HepG2 (cell line): Measurements from ENCODE around the gene ACOXL. TPM values are rescaled to one million over a fixed set of nuclear protein-coding genes. Genes with fewer than 3 reads are reported as not detected.

Experiments
- ATAC-seq: fragments of 200-7000 bp; cut with Tn5 transposase; 3 replicates; pipeline ENCODE4 v1.9.1; 2020; ENCODE audit warnings: mild to moderate bottlenecking, moderate library complexity
- BruUV-seq: library from RNA; stranded (reverse); fragments of 400-500 nt; replicated peaks from 2 replicates; lab custom pipeline; 2021; lab: Mats Ljungman, UMichigan
- CTCF ChIA-PET: fragments of 300-600 bp; formaldehyde crosslinking; extraction: SDS; loops from one replicate; lab custom pipeline; 2021; ENCODE audit warnings: low total read pairs, inconsistent platforms, low intra/inter-chr PET ratio; lab: Yijun Ruan, JAX
- POLR2A ChIA-PET: fragments of 350-600 bp; sonication (Branson Sonifier 250); formaldehyde crosslinking; loops from one replicate; lab custom pipeline; 2020; ENCODE audit warnings: antibody characterized with exemption, inconsistent platforms; lab: Yijun Ruan, JAX
- DNase-seq: peaks from one replicate; pipeline ENCODE4 v3.0.0-alpha.2; 2015; ENCODE audit warnings: low spot score
- FAIRE-seq: peaks from 3 replicates; lab custom pipeline; 2011; peaks lifted over from hg19 to GRCh38; lab: Jason Lieb, UNC
- H2AFZ ChIP-seq: one replicate; pipeline ENCODE4 v1.6.1; 2011; ENCODE audit warnings: low read length, inconsistent platforms
- H3K27ac ChIP-seq: fragments of 300-600 bp; 3 replicates; pipeline ENCODE4 v1.8.0; 2011; ENCODE audit warnings: mixed run types, mild to moderate bottlenecking, mixed read lengths, low read length, inconsistent platforms; ENCODE audit not compliant: insufficient read depth; ENCODE audit errors: extremely low read length
- H3K27me3 ChIP-seq, 2 experiments: fragments of 200-600 bp in 1 of 2; 2 replicates in 1 of 2; 3 replicates in 1 of 2; pipeline versions ENCODE4 v1.6.0 to v1.8.0; 2011; ENCODE audit warnings: low read length in 2 of 2, mild to moderate bottlenecking in 2 of 2, moderate library complexity in 2 of 2, inconsistent platforms in 1 of 2; ENCODE audit not compliant: insufficient read depth in 2 of 2, control insufficient read depth in 1 of 2
- H3K36me3 ChIP-seq, 2 experiments: fragments of 200-600 bp in 1 of 2; replicated peaks in 1 of 2; 2 replicates in 1 of 2; 3 replicates in 1 of 2; pipeline versions ENCODE4 v1.5.1 to v1.8.0; 2011; ENCODE audit warnings: low read length in 2 of 2, inconsistent platforms in 1 of 2; ENCODE audit not compliant: insufficient read depth in 2 of 2, control insufficient read depth in 1 of 2
- H3K4me1 ChIP-seq: 2 replicates; pipeline ENCODE4 v1.5.1; 2012; ENCODE audit warnings: low read length, inconsistent platforms; ENCODE audit not compliant: insufficient read depth
- H3K4me2 ChIP-seq: 2 replicates; pipeline ENCODE4 v1.6.0; 2011; ENCODE audit warnings: low read depth, low read length, inconsistent platforms
- H3K4me3 ChIP-seq, 3 experiments: fragments of 200-600 bp in 1 of 3; sonication (generic), shearing (Covaris generic) in 1 of 3; replicated peaks in 1 of 3; 2 replicates each; pipeline ENCODE4 v1.5.1; 2011 to 2016; ENCODE audit warnings: low read length in 3 of 3, inconsistent platforms in 2 of 3, low read depth in 2 of 3, mild to moderate bottlenecking in 2 of 3, control low read depth in 1 of 3, mixed read lengths in 1 of 3; ENCODE audit not compliant: insufficient read depth in 1 of 3
- H3K79me2 ChIP-seq: one replicate; pipeline ENCODE4 v1.6.1; 2011; ENCODE audit warnings: low read length, inconsistent platforms; ENCODE audit not compliant: insufficient read depth
- H3K9ac ChIP-seq: 2 replicates; pipeline ENCODE4 v1.6.0; 2011; ENCODE audit warnings: mild to moderate bottlenecking, low read depth, low read length, inconsistent platforms; ENCODE audit not compliant: insufficient read depth
- H3K9me3 ChIP-seq: 2 replicates; pipeline ENCODE4 v1.5.1; 2012; ENCODE audit warnings: mild to moderate bottlenecking, low read length
- H4K20me1 ChIP-seq: 2 replicates; pipeline ENCODE4 v1.6.0; 2011; ENCODE audit warnings: inconsistent platforms, mild to moderate bottlenecking, low read length, moderate library complexity; ENCODE audit not compliant: insufficient read depth
- FOXO1 ChIP-seq: sonication (generic); formaldehyde crosslinking; IDR thresholded peaks from 2 replicates; pipeline ENCODE4 v1.4.0; 2020; ENCODE audit warnings: missing genetic modification reagents
- RAD21 ChIP-seq: fragments of 450-650 bp; formaldehyde crosslinking; IDR thresholded peaks from 2 replicates; pipeline ENCODE4 v1.5.0; 2020; ENCODE audit warnings: mild to moderate bottlenecking
- SOX13 ChIP-seq, 3 experiments: fragments of 450-650 bp in 1 of 3; sonication (generic) in 1 of 3; formaldehyde crosslinking in 1 of 3; IDR thresholded peaks in 2 of 3; conservative IDR thresholded peaks in 1 of 3; 2 replicates each; pipeline versions ENCODE4 v1.5.0 to v1.6.1; 2016 to 2020; ENCODE audit warnings: antibody characterized with exemption in 1 of 3, mild to moderate bottlenecking in 1 of 3, missing compliant biosample characterization in 1 of 3, missing genetic modification reagents in 1 of 3, moderate library complexity in 1 of 3
- ZNF354B ChIP-seq: sonication (generic); formaldehyde crosslinking; IDR thresholded peaks from 2 replicates; pipeline ENCODE4 v1.8.0; 2022; ENCODE audit warnings: mild to moderate bottlenecking, missing genetic modification reagents
- WGBS: methylation state at CpG from one replicate; pipeline ENCODE4 v1.1.6; 2017; ENCODE audit warnings: low lambda C conversion rate; 5-methylcytosine and 5-hydroxymethylcytosine counted together
- in situ Hi-C: cut with HindIII; loops from 2 replicates; pipeline ENCODE4 v1.10.0; 2017; ENCODE audit warnings: low pct_unique_long_range_greater_than_20kb; ENCODE audit not compliant: extremely low pct_ligation_motif_present
- intact Hi-C: fragments of 100-400 bp; cut with micrococcal nuclease; formaldehyde crosslinking; loops from one replicate; pipeline ENCODE4 v1.10.0; 2022; ENCODE audit not compliant: unreplicated experiment
- polyA plus RNA-seq, 8 experiments: library from polyadenylated mRNA; depleted of rRNA in 3 of 8; stranded (reverse) in 7 of 8; unstranded in 1 of 8; fragments of >200 nt; fragmentation: Illumina TruSeq in 4 of 8; extraction: Trizol in 4 of 8; gene quantifications; 2 replicates each; pipeline versions ENCODE4 v1.2.1 to v1.2.3, GENCODE V29; 2011 to 2016; ENCODE audit warnings: low read depth in 4 of 8, missing spikeins in 1 of 8, mixed read lengths in 1 of 8; ENCODE audit not compliant: insufficient read depth in 1 of 8
- total RNA-seq, 5 experiments: library from RNA; depleted of rRNA; stranded (reverse); fragments of >200 nt; fragmentation: Illumina TruSeq; extraction: Trizol; gene quantifications; 2 replicates each; pipeline ENCODE4 v1.2.3, GENCODE V29; 2016; ENCODE audit warnings: low read depth in 1 of 5
- TF ChIP-seq, protein P1 (sequence below): sonication (generic); formaldehyde crosslinking; IDR thresholded peaks from 2 replicates; pipeline ENCODE4 v1.4.0; 2020; ENCODE audit warnings: missing genetic modification reagents, borderline replicate concordance
- TF ChIP-seq, protein P2 (sequence below): sonication (generic); formaldehyde crosslinking; IDR thresholded peaks from 2 replicates; pipeline ENCODE4 v1.4.0; 2020; ENCODE audit warnings: missing genetic modification reagents
- TF ChIP-seq, protein P3 (sequence below), 2 experiments: sonication (generic) in 1 of 2; formaldehyde crosslinking in 1 of 2; IDR thresholded peaks; 2 replicates each; pipeline versions ENCODE4 v1.4.0 to v1.6.1; 2016 to 2020; ENCODE audit warnings: borderline replicate concordance in 1 of 2, low read depth in 1 of 2, mild to moderate bottlenecking in 1 of 2, missing genetic modification reagents in 1 of 2
- TF ChIP-seq, protein P4 (sequence below): sonication (generic); formaldehyde crosslinking; IDR thresholded peaks from 2 replicates; pipeline ENCODE4 v1.9.0; 2021; ENCODE audit warnings: missing genetic modification reagents, borderline replicate concordance

The ACOXL gene
- total and polyA plus RNA-seq, 2 of the 13 experiments (the other 11 are each of a cell fraction or from before 2014, with no cell fraction given): not detected

DNA sequence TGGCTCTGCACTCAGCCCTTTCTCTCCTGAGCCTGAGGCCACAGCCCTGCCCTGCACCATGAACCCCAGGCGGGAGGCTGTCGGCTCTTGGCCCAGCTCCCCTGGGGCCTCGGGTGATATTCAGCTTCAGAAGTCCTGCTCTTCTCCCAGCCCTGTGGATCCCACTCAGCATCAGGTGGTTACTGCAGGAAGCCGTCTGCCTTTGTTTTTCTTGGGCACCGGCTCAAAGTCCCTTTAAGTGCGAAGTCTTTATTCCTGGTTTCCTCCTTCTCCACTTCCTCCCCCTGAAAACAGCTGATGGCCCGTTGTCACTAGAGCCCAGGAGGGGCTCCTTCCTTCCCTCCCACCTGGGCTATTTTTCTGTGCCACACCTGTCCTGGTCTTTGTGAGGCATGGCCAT, 226.8 kb downstream of the ACOXL start (continued):
- TF ChIP-seq, protein P1, sequence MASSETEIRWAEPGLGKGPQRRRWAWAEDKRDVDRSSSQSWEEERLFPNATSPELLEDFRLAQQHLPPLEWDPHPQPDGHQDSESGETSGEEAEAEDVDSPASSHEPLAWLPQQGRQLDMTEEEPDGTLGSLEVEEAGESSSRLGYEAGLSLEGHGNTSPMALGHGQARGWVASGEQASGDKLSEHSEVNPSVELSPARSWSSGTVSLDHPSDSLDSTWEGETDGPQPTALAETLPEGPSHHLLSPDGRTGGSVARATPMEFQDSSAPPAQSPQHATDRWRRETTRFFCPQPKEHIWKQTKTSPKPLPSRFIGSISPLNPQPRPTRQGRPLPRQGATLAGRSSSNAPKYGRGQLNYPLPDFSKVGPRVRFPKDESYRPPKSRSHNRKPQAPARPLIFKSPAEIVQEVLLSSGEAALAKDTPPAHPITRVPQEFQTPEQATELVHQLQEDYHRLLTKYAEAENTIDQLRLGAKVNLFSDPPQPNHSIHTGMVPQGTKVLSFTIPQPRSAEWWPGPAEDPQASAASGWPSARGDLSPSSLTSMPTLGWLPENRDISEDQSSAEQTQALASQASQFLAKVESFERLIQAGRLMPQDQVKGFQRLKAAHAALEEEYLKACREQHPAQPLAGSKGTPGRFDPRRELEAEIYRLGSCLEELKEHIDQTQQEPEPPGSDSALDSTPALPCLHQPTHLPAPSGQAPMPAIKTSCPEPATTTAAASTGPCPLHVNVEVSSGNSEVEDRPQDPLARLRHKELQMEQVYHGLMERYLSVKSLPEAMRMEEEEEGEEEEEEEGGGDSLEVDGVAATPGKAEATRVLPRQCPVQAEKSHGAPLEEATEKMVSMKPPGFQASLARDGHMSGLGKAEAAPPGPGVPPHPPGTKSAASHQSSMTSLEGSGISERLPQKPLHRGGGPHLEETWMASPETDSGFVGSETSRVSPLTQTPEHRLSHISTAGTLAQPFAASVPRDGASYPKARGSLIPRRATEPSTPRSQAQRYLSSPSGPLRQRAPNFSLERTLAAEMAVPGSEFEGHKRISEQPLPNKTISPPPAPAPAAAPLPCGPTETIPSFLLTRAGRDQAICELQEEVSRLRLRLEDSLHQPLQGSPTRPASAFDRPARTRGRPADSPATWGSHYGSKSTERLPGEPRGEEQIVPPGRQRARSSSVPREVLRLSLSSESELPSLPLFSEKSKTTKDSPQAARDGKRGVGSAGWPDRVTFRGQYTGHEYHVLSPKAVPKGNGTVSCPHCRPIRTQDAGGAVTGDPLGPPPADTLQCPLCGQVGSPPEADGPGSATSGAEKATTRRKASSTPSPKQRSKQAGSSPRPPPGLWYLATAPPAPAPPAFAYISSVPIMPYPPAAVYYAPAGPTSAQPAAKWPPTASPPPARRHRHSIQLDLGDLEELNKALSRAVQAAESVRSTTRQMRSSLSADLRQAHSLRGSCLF (CRISPR knock-in tag): no peak
- TF ChIP-seq RAD21: no peak

DNA sequence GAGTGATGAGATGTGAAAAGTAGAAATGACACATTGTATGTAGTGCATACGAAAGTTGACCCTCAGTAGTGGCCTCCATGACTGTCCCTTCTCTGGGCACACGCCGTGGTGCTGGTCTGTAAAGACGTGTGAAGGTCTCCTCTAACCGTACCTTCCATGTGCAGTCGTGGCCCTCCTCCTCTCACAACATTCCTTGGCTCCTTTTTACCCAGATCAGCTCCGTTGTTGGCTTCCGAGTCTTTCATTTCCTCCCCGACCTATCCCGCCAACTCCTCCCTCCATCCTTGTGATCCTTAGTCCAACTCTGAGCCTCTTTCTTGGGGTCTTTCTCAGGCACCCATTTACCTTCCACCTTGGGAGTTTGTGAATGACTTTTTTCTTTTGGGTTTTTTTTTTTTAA, 227.9 kb downstream of the ACOXL start:
- BruUV-seq: no TSS peak
- Histone ChIP-seq H3K27ac (no peak overlapping the region), H3K9ac (no peak overlapping the region), H3K79me2 (no peaks in the 10 kb centered on the region), H3K36me3 (no peaks in the 10 kb centered on the region), H3K4me1 (no peaks in the 10 kb centered on the region), H4K20me1 (no peaks in the 10 kb centered on the region), H2AFZ (no peak overlapping the region), H3K4me3 (no peak overlapping the region), H3K9me3 (peaks cover 8% of the 10 kb centered on the region; the same call in 1 of the 2 replicates), H3K4me2 (no peak overlapping the region), H3K27me3 (peaks cover 2 to 33% of the 10 kb centered on the region in 2 experiments; a peak in 3 of 5 replicates)
- 35% methylated on average over 10 of the region's 10 CpGs for WGBS
- no peak for FAIRE-seq
- ATAC-seq: no peak
- intact Hi-C loops: no loop called here
- no peak for DNase-seq
- ChIA-PET CTCF (no interaction called here), POLR2A (no interaction called here)
- in situ Hi-C loops: no loop called here
- TF ChIP-seq, protein P2, sequence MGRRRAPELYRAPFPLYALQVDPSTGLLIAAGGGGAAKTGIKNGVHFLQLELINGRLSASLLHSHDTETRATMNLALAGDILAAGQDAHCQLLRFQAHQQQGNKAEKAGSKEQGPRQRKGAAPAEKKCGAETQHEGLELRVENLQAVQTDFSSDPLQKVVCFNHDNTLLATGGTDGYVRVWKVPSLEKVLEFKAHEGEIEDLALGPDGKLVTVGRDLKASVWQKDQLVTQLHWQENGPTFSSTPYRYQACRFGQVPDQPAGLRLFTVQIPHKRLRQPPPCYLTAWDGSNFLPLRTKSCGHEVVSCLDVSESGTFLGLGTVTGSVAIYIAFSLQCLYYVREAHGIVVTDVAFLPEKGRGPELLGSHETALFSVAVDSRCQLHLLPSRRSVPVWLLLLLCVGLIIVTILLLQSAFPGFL (CRISPR knock-in tag): no peak
- TF ChIP-seq FOXO1 (CRISPR knock-in tag) (no peak), SOX13 (IDR thresholded peaks at IDR 0.05) (no peak), SOX13 (CRISPR knock-in tag; conservative IDR thresholded peaks at IDR 0.05 in 1 of 2, IDR thresholded peaks at IDR 0.05 in 1 of 2) (no peak), ZNF354B (no peak)
- TF ChIP-seq, protein P3, sequence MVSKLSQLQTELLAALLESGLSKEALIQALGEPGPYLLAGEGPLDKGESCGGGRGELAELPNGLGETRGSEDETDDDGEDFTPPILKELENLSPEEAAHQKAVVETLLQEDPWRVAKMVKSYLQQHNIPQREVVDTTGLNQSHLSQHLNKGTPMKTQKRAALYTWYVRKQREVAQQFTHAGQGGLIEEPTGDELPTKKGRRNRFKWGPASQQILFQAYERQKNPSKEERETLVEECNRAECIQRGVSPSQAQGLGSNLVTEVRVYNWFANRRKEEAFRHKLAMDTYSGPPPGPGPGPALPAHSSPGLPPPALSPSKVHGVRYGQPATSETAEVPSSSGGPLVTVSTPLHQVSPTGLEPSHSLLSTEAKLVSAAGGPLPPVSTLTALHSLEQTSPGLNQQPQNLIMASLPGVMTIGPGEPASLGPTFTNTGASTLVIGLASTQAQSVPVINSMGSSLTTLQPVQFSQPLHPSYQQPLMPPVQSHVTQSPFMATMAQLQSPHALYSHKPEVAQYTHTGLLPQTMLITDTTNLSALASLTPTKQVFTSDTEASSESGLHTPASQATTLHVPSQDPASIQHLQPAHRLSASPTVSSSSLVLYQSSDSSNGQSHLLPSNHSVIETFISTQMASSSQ (IDR thresholded peaks at IDR 0.05; ENCODE audit: low read depth): no peak
- TF ChIP-seq, protein P3 (CRISPR knock-in tag; IDR thresholded peaks at IDR 0.05; ENCODE audit: borderline replicate concordance): no peak
- TF ChIP-seq, protein P4, sequence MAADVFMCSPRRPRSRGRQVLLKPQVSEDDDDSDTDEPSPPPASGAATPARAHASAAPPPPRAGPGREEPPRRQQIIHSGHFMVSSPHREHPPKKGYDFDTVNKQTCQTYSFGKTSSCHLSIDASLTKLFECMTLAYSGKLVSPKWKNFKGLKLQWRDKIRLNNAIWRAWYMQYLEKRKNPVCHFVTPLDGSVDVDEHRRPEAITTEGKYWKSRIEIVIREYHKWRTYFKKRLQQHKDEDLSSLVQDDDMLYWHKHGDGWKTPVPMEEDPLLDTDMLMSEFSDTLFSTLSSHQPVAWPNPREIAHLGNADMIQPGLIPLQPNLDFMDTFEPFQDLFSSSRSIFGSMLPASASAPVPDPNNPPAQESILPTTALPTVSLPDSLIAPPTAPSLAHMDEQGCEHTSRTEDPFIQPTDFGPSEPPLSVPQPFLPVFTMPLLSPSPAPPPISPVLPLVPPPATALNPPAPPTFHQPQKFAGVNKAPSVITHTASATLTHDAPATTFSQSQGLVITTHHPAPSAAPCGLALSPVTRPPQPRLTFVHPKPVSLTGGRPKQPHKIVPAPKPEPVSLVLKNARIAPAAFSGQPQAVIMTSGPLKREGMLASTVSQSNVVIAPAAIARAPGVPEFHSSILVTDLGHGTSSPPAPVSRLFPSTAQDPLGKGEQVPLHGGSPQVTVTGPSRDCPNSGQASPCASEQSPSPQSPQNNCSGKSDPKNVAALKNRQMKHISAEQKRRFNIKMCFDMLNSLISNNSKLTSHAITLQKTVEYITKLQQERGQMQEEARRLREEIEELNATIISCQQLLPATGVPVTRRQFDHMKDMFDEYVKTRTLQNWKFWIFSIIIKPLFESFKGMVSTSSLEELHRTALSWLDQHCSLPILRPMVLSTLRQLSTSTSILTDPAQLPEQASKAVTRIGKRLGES (CRISPR knock-in tag): no peak
